Liver (tissue), 9 donors: ENCODE data around the gene GRIN3A. TPM values are rescaled to one million over a fixed set of nuclear protein-coding genes. Genes with fewer than 3 reads are reported as not detected.

Experiments
- DNase-seq: peaks from one replicate; pipeline ENCODE4 v3.0.0-alpha.2; 2017; ENCODE audit warnings: low spot score
- H3K27ac ChIP-seq, 2 donors: one replicate each; pipeline ENCODE4 v1.7.0; 2013; ENCODE audit warnings: inconsistent platforms in 2 of 2, low read length in 2 of 2, control low read depth in 1 of 2, low read depth in 1 of 2, mild to moderate bottlenecking in 1 of 2
- H3K27me3 ChIP-seq, 4 donors: one replicate each; pipeline versions ENCODE4 v1.6.1 to v1.7.0; 2013; ENCODE audit warnings: low read length in 3 of 4, inconsistent platforms in 1 of 4, mild to moderate bottlenecking in 1 of 4, moderate library complexity in 1 of 4; ENCODE audit not compliant: control insufficient read depth in 4 of 4, insufficient read depth in 4 of 4
- H3K36me3 ChIP-seq, 4 donors: one replicate each; pipeline versions ENCODE4 v1.6.1 to v1.7.0; 2013; ENCODE audit warnings: low read length in 3 of 4, mild to moderate bottlenecking in 3 of 4, low read depth in 1 of 4, moderate library complexity in 1 of 4; ENCODE audit not compliant: control insufficient read depth in 4 of 4, insufficient read depth in 3 of 4
- H3K4me1 ChIP-seq, 4 donors: one replicate each; pipeline versions ENCODE4 v1.6.1 to v1.7.0; 2013; ENCODE audit warnings: low read length in 3 of 4, mild to moderate bottlenecking in 3 of 4, moderate library complexity in 1 of 4; ENCODE audit not compliant: control insufficient read depth in 4 of 4, insufficient read depth in 4 of 4
- H3K4me3 ChIP-seq, 3 donors: one replicate each; pipeline versions ENCODE4 v1.6.1 to v1.7.0; 2013; ENCODE audit warnings: low read length in 3 of 3, control low read depth in 1 of 3, low read depth in 1 of 3, mild to moderate bottlenecking in 1 of 3
- H3K9ac ChIP-seq, 2 donors: one replicate each; pipeline ENCODE4 v1.7.0; 2013; ENCODE audit warnings: low read length in 2 of 2, mild to moderate bottlenecking in 2 of 2, moderate library complexity in 2 of 2, control low read depth in 1 of 2, low read depth in 1 of 2
- H3K9me3 ChIP-seq, 4 donors: one replicate each; pipeline versions ENCODE4 v1.6.1 to v1.7.0; 2013; ENCODE audit warnings: low read length in 3 of 4; ENCODE audit not compliant: control insufficient read depth in 4 of 4
- ATF3 ChIP-seq: IDR thresholded peaks from 2 replicates; pipeline ENCODE4 v1.6.1; 2016; ENCODE audit warnings: antibody characterized with exemption
- CTCF ChIP-seq: fragments of 150-350 bp; IDR thresholded peaks from 2 replicates; pipeline ENCODE4 v1.5.1; 2017; ENCODE audit warnings: improper control_type of control experiment, low read depth, low read length; ENCODE audit not compliant: missing input control
- EGR1 ChIP-seq, 2 donors: IDR thresholded peaks; 2 replicates each; pipeline ENCODE4 v1.6.1; 2016 to 2018; ENCODE audit warnings: antibody characterized with exemption in 2 of 2, low read depth in 2 of 2
- FOXA1 ChIP-seq: IDR thresholded peaks from 2 replicates; pipeline ENCODE4 v1.6.1; 2016; ENCODE audit warnings: antibody characterized with exemption
- FOXA2 ChIP-seq: IDR thresholded peaks from 2 replicates; pipeline ENCODE4 v1.6.1; 2016; ENCODE audit warnings: antibody characterized with exemption
- GABPA ChIP-seq, 2 donors: IDR thresholded peaks in 1 of 2; conservative IDR thresholded peaks in 1 of 2; 2 replicates each; pipeline ENCODE4 v1.6.1; 2016; ENCODE audit warnings: antibody characterized with exemption in 2 of 2, mild to moderate bottlenecking in 1 of 2, moderate library complexity in 1 of 2
- HNF4A ChIP-seq, 2 donors: conservative IDR thresholded peaks; 2 replicates each; pipeline ENCODE4 v1.6.1; 2016; ENCODE audit warnings: antibody characterized with exemption in 2 of 2, mild to moderate bottlenecking in 2 of 2
- HNF4G ChIP-seq: IDR thresholded peaks from 2 replicates; pipeline ENCODE4 v1.6.1; 2016; ENCODE audit warnings: antibody characterized with exemption
- JUND ChIP-seq, 2 donors: IDR thresholded peaks; 2 replicates each; pipeline ENCODE4 v1.6.1; 2016; ENCODE audit warnings: antibody characterized with exemption in 2 of 2
- MAX ChIP-seq: IDR thresholded peaks from 2 replicates; pipeline ENCODE4 v1.6.1; 2016; ENCODE audit warnings: antibody characterized with exemption
- NR2F2 ChIP-seq: IDR thresholded peaks from 2 replicates; pipeline ENCODE4 v1.6.1; 2016; ENCODE audit warnings: antibody characterized with exemption
- RAD21 ChIP-seq, 2 donors: IDR thresholded peaks; 2 replicates each; pipeline ENCODE4 v1.6.1; 2016; ENCODE audit warnings: antibody characterized with exemption in 2 of 2, mild to moderate bottlenecking in 2 of 2
- REST ChIP-seq: IDR thresholded peaks from 2 replicates; pipeline ENCODE4 v1.6.1; 2016; ENCODE audit warnings: antibody characterized with exemption, mild to moderate bottlenecking
- RXRA ChIP-seq, 2 donors: IDR thresholded peaks; 2 replicates each; pipeline ENCODE4 v1.6.1; 2017 to 2018; ENCODE audit warnings: antibody characterized with exemption in 2 of 2, mild to moderate bottlenecking in 1 of 2
- SP1 ChIP-seq: IDR thresholded peaks from 2 replicates; pipeline ENCODE4 v1.6.1; 2018; ENCODE audit warnings: antibody characterized with exemption, mild to moderate bottlenecking
- TAF1 ChIP-seq: conservative IDR thresholded peaks from 2 replicates; pipeline ENCODE4 v1.6.1; 2016; ENCODE audit warnings: antibody characterized with exemption, mild to moderate bottlenecking
- YY1 ChIP-seq: IDR thresholded peaks from 2 replicates; pipeline ENCODE4 v1.6.1; 2016; ENCODE audit warnings: antibody characterized with exemption, mild to moderate bottlenecking
- ZBTB33 ChIP-seq: IDR thresholded peaks from 2 replicates; pipeline ENCODE4 v1.6.1; 2016; ENCODE audit warnings: antibody characterized with exemption
- WGBS: extraction: QIAGEN DNeasy Blood & Tissue Kit; methylation state at CpG from one replicate; pipeline ENCODE4 v1.1.7; 2013; 5-methylcytosine and 5-hydroxymethylcytosine counted together
- polyA plus RNA-seq, 2 donors: library from polyadenylated mRNA; stranded (reverse) in 1 of 2; unstranded in 1 of 2; fragments of 200-250 nt in 1 of 2; fragments of >200 nt in 1 of 2; fragmentation: Nextera tagmentation in 1 of 2; extraction: Ambion mirVana in 1 of 2; gene quantifications; one replicate each; pipeline versions ENCODE4 v1.2.1 to v1.2.3, GENCODE V29; 2013 to 2015
- total RNA-seq, 2 donors: library from RNA; depleted of rRNA; stranded (reverse); fragments of >200 nt; gene quantifications; one replicate each; pipeline ENCODE4 v1.2.3, GENCODE V29; 2014
- donor health status: healthy.
- donor health status: healthy.
- donor health status: healthy.
- donor health status: healthy.
- donor health status: healthy.

The GRIN3A gene
- total and polyA plus RNA-seq, 4 donors = under 0.01 to 0.23 (median 0.09) TPM

GRCh38 chr9:101718192-101718591 lies 20.3 kb downstream of the GRIN3A start:
- 68% methylated on average over 2 of the region's 2 CpGs for WGBS
- Histone ChIP-seq H3K9me3 (no peaks in the 10 kb centered on the region), H3K27me3 (no peaks in the 10 kb centered on the region), H3K9ac (no peak overlapping the region), H3K27ac (no peak overlapping the region), H3K4me3 (no peak overlapping the region), H3K4me1 (no peaks in the 10 kb centered on the region), H3K36me3 (no peaks in the 10 kb centered on the region)
- TF ChIP-seq YY1 (no peak), REST (no peak), NR2F2 (no peak), RAD21 (IDR thresholded peaks at IDR 0.05) (no peak)
- DNase-seq = no peak

- Histone ChIP-seq H3K36me3 (no peaks in the 10 kb centered on the region), H3K9me3 (no peaks in the 10 kb centered on the region), H3K27ac (no peak overlapping the region), H3K4me3 (no peak overlapping the region), H3K9ac (no peak overlapping the region), H3K27me3 (no peaks in the 10 kb centered on the region), H3K4me1 (no peaks in the 10 kb centered on the region)
- no peak for DNase-seq
- WGBS = 76% methylated on average over 2 of the region's 2 CpGs
- TF ChIP-seq MAX = no peak
- no peak for TF ChIP-seq EGR1 (IDR thresholded peaks at IDR 0.05; ENCODE audit: low read depth in 2 of 2)
- TF ChIP-seq SP1 = no peak
- TF ChIP-seq ZBTB33 = no peak
- no peak for TF ChIP-seq REST
- no peak for TF ChIP-seq JUND (IDR thresholded peaks at IDR 0.05)
- TF ChIP-seq GABPA (IDR thresholded peaks at IDR 0.05 in 1 of 2, conservative IDR thresholded peaks at IDR 0.05 in 1 of 2) = no peak
- no peak for TF ChIP-seq YY1
- TF ChIP-seq HNF4G = no peak
- TF ChIP-seq FOXA2 = no peak
- no peak for TF ChIP-seq TAF1
- no peak for TF ChIP-seq HNF4A (conservative IDR thresholded peaks at IDR 0.05)
- no peak for TF ChIP-seq CTCF
- no peak for TF ChIP-seq RAD21 (IDR thresholded peaks at IDR 0.05)
- no peak for TF ChIP-seq FOXA1
- no peak for TF ChIP-seq ATF3
- no peak for TF ChIP-seq NR2F2
- no peak for TF ChIP-seq RXRA (IDR thresholded peaks at IDR 0.05)
These were observed 21.8 kb downstream of the GRIN3A start for GRCh38 chr9:101716629-101717028.
